CD4-positive, alpha-beta T cell (primary cell): ENCODE data around the gene POLR1B. TPM values are rescaled to one million over a fixed set of nuclear protein-coding genes. Genes with fewer than 3 reads are reported as not detected.
A peak's percentile ranks its signal among the peaks of the same experiment; 100 is the strongest.

Experiments used
- ATAC-seq: fragments of 200-7000 bp; cut with Tn5 transposase; one replicate; pipeline ENCODE4 v1.10.0; 2022; ENCODE audit warnings: mild to moderate bottlenecking; ENCODE audit not compliant: poor library complexity
- CTCF ChIA-PET: fragments of 350-600 bp; sonication (Branson Sonifier 250); formaldehyde crosslinking; loops from one replicate; lab custom pipeline; 2021; ENCODE audit warnings: antibody characterized with exemption, inconsistent platforms; lab: Charles Lee
- POLR2A ChIA-PET: fragments of 350-600 bp; sonication (Branson Sonifier 250); formaldehyde crosslinking; loops from one replicate; lab custom pipeline; 2021; ENCODE audit warnings: antibody characterized with exemption, inconsistent platforms; lab: Charles Lee
- DNase-seq, 14 experiments: peaks; one replicate each; pipeline ENCODE4 v3.0.0-alpha.2; 2013 to 2020; ENCODE audit warnings: mixed read lengths in 2 of 14
- H3K27ac ChIP-seq, 2 donors: one replicate each; pipeline versions ENCODE4 v1.5.1 to v1.7.0; 2013; ENCODE audit warnings: low read length in 2 of 2, low read depth in 1 of 2, mild to moderate bottlenecking in 1 of 2
- H3K27me3 ChIP-seq, 2 experiments: 1 replicate in 1 of 2; 2 replicates in 1 of 2; pipeline versions ENCODE4 v1.6.1 to v1.7.0; 2013; ENCODE audit warnings: low read length in 2 of 2, control low read depth in 1 of 2, mild to moderate bottlenecking in 1 of 2, moderate library complexity in 1 of 2; ENCODE audit not compliant: insufficient read depth in 2 of 2, control insufficient read depth in 1 of 2
- H3K36me3 ChIP-seq: one replicate; pipeline ENCODE4 v1.6.1; 2013; ENCODE audit warnings: low read length, control low read depth; ENCODE audit not compliant: insufficient read depth
- H3K4me1 ChIP-seq: one replicate; pipeline ENCODE4 v1.6.1; 2013; ENCODE audit warnings: low read length, control low read depth; ENCODE audit not compliant: insufficient read depth
- H3K4me3 ChIP-seq: one replicate; pipeline ENCODE4 v1.5.1; 2013; ENCODE audit warnings: mild to moderate bottlenecking, low read length, moderate library complexity
- H3K9me3 ChIP-seq, 2 experiments: 1 replicate in 1 of 2; 2 replicates in 1 of 2; pipeline versions ENCODE4 v1.6.1 to v1.7.0; 2013; ENCODE audit warnings: low read length in 2 of 2, mild to moderate bottlenecking in 2 of 2, control low read depth in 1 of 2, moderate library complexity in 1 of 2; ENCODE audit not compliant: control insufficient read depth in 1 of 2, insufficient read depth in 1 of 2
- H3K27ac Mint-ChIP-seq: one replicate; pipeline ENCODE4 v1.8.0; 2020; ENCODE audit warnings: mixed read lengths
- H3K27me3 Mint-ChIP-seq: one replicate; pipeline ENCODE4 v1.8.0; 2021; ENCODE audit warnings: mixed read lengths
- H3K36me3 Mint-ChIP-seq: one replicate; pipeline ENCODE4 v1.8.0; 2021; ENCODE audit warnings: low read depth, mixed read lengths
- H3K4me1 Mint-ChIP-seq: one replicate; pipeline ENCODE4 v1.8.0; 2021; ENCODE audit warnings: low read depth, mixed read lengths
- H3K4me3 Mint-ChIP-seq: one replicate; pipeline ENCODE4 v1.8.0; 2020; ENCODE audit warnings: mild to moderate bottlenecking, mixed read lengths
- H3K9me3 Mint-ChIP-seq: one replicate; pipeline ENCODE4 v1.8.0; 2020; ENCODE audit warnings: mixed read lengths
- CTCF ChIP-seq: fragments of 200-600 bp; IDR thresholded peaks from one replicate; pipeline ENCODE4 v1.8.0; 2022; ENCODE audit warnings: antibody characterized with exemption, mild to moderate bottlenecking
- intact Hi-C, 2 experiments: fragments of 100-400 bp; cut with DNase I in 1 of 2; cut with micrococcal nuclease in 1 of 2; formaldehyde crosslinking; loops; one replicate each; pipeline versions ENCODE4 v1.15.1 to v1.9.0; 2023 to 2025; cut with DNase I, micrococcal nuclease
- total RNA-seq, 174 experiments: library from RNA in 2 of 174; stranded (reverse) in 2 of 174; gene quantifications; one replicate each; pipeline ENCODE4 v1.2.3 and lab custom pipeline; 2021 to 2026

The POLR1B gene
- total RNA-seq, 2 experiments from 2014 or later = 9.2 to 11.5 TPM

- DNase-seq (peak in 1 of 14 experiments; percentile 18), ATAC-seq (no peak)
- Histone ChIP-seq H3K4me3 (peak overlapping the region; percentile 89), H3K36me3 (peaks cover 27% of the 10 kb centered on the region), H3K27me3 (no peaks in the 10 kb centered on the region), H3K27ac (peak overlapping the region in 1 of 2 donors; percentile 92), H3K4me1 (peaks cover 35% of the 10 kb centered on the region), H3K9me3 (peaks cover 0 to 4% of the 10 kb centered on the region in 2 experiments)
- H3K4me3 Mint-ChIP-seq = peak overlapping the region; percentile 94
- no peak for TF ChIP-seq CTCF
- peaks cover 47% of the 10 kb centered on the region for H3K36me3 Mint-ChIP-seq
- ChIA-PET POLR2A (interaction anchor here (1.1 to 1.9 kb wide), 4 partner anchors 39 to 46 kb away, joined by 3 to 5 read pairs (median 4); partner anchors contain the start of gene POLR1B), CTCF (interaction anchor here (0.7 to 2.9 kb wide), 4 partner anchors 15 to 464 kb away, joined by 3 to 13 read pairs (median 3); no protein-coding TSS in a partner anchor)
- H3K27ac Mint-ChIP-seq = peak overlapping the region; percentile 94
- intact Hi-C loops = loop anchor here (2.0 to 10.0 kb wide), 6 partner anchors 43 to 531 kb away; partner anchors contain the start of genes TMEM87B (in 2 of the 2) and POLR1B (in 1 of the 2)
- H3K27me3 Mint-ChIP-seq = no peaks in the 10 kb centered on the region
- H3K4me1 Mint-ChIP-seq = peaks cover 44% of the 10 kb centered on the region
- no peaks in the 10 kb centered on the region for H3K9me3 Mint-ChIP-seq
Measured at GRCh38 chr2:112585400-112585799, 43.1 kb downstream of the POLR1B start.

GRCh38 chr2:112585873-112586464 is 43.7 kb downstream of the POLR1B start:
- Histone ChIP-seq H3K4me1 (peaks cover 35% of the 10 kb centered on the region), H3K4me3 (no peak overlapping the region), H3K27ac (no peak overlapping the region), H3K27me3 (no peaks in the 10 kb centered on the region), H3K9me3 (peaks cover 0 to 4% of the 10 kb centered on the region in 2 experiments), H3K36me3 (peaks cover 27% of the 10 kb centered on the region)
- ATAC-seq (no peak), DNase-seq (peak in 1 of 14 experiments; percentile 25)
- ChIA-PET POLR2A (interaction anchor here (1.4 to 1.9 kb wide), 2 partner anchors 43 to 46 kb away, joined by 3 to 5 read pairs; partner anchors contain the start of gene POLR1B), CTCF (interaction anchor here (0.7 to 0.9 kb wide), 3 partner anchors 14 to 465 kb away, joined by 3 read pairs; no protein-coding TSS in a partner anchor)
- intact Hi-C loops = loop anchor here (2.0 to 10.0 kb wide), 6 partner anchors 43 to 531 kb away; partner anchors contain the start of genes TMEM87B (in 2 of the 2) and POLR1B (in 1 of the 2)
- Mint-ChIP-seq H3K27ac (peak overlapping the region; percentile 38), H3K4me1 (peaks cover 44% of the 10 kb centered on the region), H3K4me3 (peak overlapping the region; percentile 80), H3K36me3 (peaks cover 52% of the 10 kb centered on the region), H3K27me3 (no peaks in the 10 kb centered on the region), H3K9me3 (no peaks in the 10 kb centered on the region)
- no peak for TF ChIP-seq CTCF

GRCh38 chr2:112588611-112589045 is 46.4 kb downstream of the POLR1B start:
- intact Hi-C loops = loop anchor here (5.0 to 10.0 kb wide), 5 partner anchors 54 to 534 kb away; partner anchors contain the start of gene TMEM87B (in 2 of the 2)
- ATAC-seq (no peak), DNase-seq (no peak)
- TF ChIP-seq CTCF = no peak
- peaks cover 0 to 4% of the 10 kb centered on the region in 2 experiments for H3K9me3 ChIP-seq
- Mint-ChIP-seq H3K9me3 (no peaks in the 10 kb centered on the region), H3K27ac (no peak overlapping the region), H3K27me3 (no peaks in the 10 kb centered on the region), H3K36me3 (peaks cover 63% of the 10 kb centered on the region), H3K4me3 (peak overlapping the region; percentile 36), H3K4me1 (peaks cover 31% of the 10 kb centered on the region)
- H3K4me3 ChIP-seq = no peak overlapping the region
- peaks cover 30% of the 10 kb centered on the region for H3K4me1 ChIP-seq
- CTCF ChIA-PET = interaction anchor here (0.7 kb wide), 1 partner anchor 144 kb away, joined by 3 read pairs; no protein-coding TSS in a partner anchor
- no peak overlapping the region for H3K27ac ChIP-seq
- H3K27me3 ChIP-seq = no peaks in the 10 kb centered on the region
- POLR2A ChIA-PET = no interaction called here
- peaks cover 33% of the 10 kb centered on the region for H3K36me3 ChIP-seq
